IMR-90 (cell line): ENCODE measurements around the gene FBXL7. TPM values are rescaled to one million over a fixed set of nuclear protein-coding genes. Genes with fewer than 3 reads are reported as not detected.

Experiments
- ATAC-seq: fragments of 200-7000 bp; cut with Tn5 transposase; 2 replicates; pipeline ENCODE4 v1.9.1; 2020; ENCODE audit warnings: low read depth, mild to moderate bottlenecking, moderate library complexity
- BruUV-seq: library from RNA; stranded (reverse); fragments of 400-500 nt; replicated peaks from 2 replicates; lab custom pipeline; 2021; lab: Mats Ljungman, UMichigan
- CTCF ChIA-PET: fragments of 300-600 bp; formaldehyde crosslinking; extraction: SDS; loops from one replicate; lab custom pipeline; 2021; ENCODE audit warnings: antibody characterized with exemption; lab: Yijun Ruan, JAX
- POLR2A ChIA-PET: fragments of 300-600 bp; sonication (Branson Sonifier 250); formaldehyde crosslinking; loops from one replicate; lab custom pipeline; 2022; ENCODE audit warnings: antibody characterized with exemption; ENCODE audit not compliant: unreplicated experiment; lab: Charles Lee
- DNase-seq: peaks from one replicate; pipeline ENCODE4 v3.0.0; 2013
- H2AFZ ChIP-seq: replicated peaks from 2 replicates; pipeline ENCODE3; 2013; ENCODE audit warnings: low read length, mild to moderate bottlenecking; ENCODE audit not compliant: poor library complexity
- H2AK5ac ChIP-seq: 2 replicates; pipeline ENCODE4 v1.6.1; 2013; ENCODE audit warnings: low read depth, low read length, inconsistent platforms
- H2AK9ac ChIP-seq: replicated peaks from 2 replicates; pipeline ENCODE3; 2013; ENCODE audit warnings: mild to moderate bottlenecking, low read depth, low read length, moderate library complexity; ENCODE audit not compliant: poor library complexity
- H2BK120ac ChIP-seq: 2 replicates; pipeline ENCODE4 v1.6.1; 2013; ENCODE audit warnings: low read depth, low read length, inconsistent platforms
- H2BK15ac ChIP-seq: 3 replicates; pipeline ENCODE4 v1.6.1; 2013; ENCODE audit warnings: low read depth, low read length, inconsistent platforms
- H2BK20ac ChIP-seq: 2 replicates; pipeline ENCODE4 v1.6.1; 2013; ENCODE audit warnings: low read depth, mild to moderate bottlenecking, inconsistent platforms, low read length, moderate library complexity
- H2BK5ac ChIP-seq: 2 replicates; pipeline ENCODE4 v1.6.1; 2013; ENCODE audit warnings: mild to moderate bottlenecking, low read depth, low read length, inconsistent platforms; ENCODE audit not compliant: poor library complexity, severe bottlenecking
- H3K14ac ChIP-seq: replicated peaks from 2 replicates; pipeline ENCODE4 v1.6.1; 2013; ENCODE audit warnings: low read depth, low read length, inconsistent platforms
- H3K18ac ChIP-seq: 2 replicates; pipeline ENCODE4 v1.6.1; 2013; ENCODE audit warnings: low read depth, low read length, control low read depth
- H3K23ac ChIP-seq: 2 replicates; pipeline ENCODE4 v1.6.1; 2013; ENCODE audit warnings: low read depth, low read length, inconsistent platforms
- H3K27ac ChIP-seq: 2 replicates; pipeline ENCODE4 v1.5.1; 2013; ENCODE audit warnings: mild to moderate bottlenecking, control low read depth, low read length; ENCODE audit not compliant: insufficient read depth
- H3K27me3 ChIP-seq: 2 replicates; pipeline ENCODE4 v1.6.1; 2013; ENCODE audit warnings: low read length; ENCODE audit not compliant: control insufficient read depth, insufficient read depth
- H3K36me3 ChIP-seq: 2 replicates; pipeline ENCODE4 v1.6.1; 2013; ENCODE audit warnings: low read length, mixed read lengths; ENCODE audit not compliant: control insufficient read depth, insufficient read depth
- H3K4ac ChIP-seq: 2 replicates; pipeline ENCODE4 v1.6.1; 2013; ENCODE audit warnings: low read depth, low read length, inconsistent platforms
- H3K4me1 ChIP-seq: 2 replicates; pipeline ENCODE4 v1.6.1; 2013; ENCODE audit warnings: low read length, mixed read lengths; ENCODE audit not compliant: control insufficient read depth, insufficient read depth
- H3K4me2 ChIP-seq: 2 replicates; pipeline ENCODE4 v1.6.1; 2013; ENCODE audit warnings: low read depth, mild to moderate bottlenecking, control low read depth, low read length, moderate library complexity
- H3K4me3 ChIP-seq: 2 replicates; pipeline ENCODE4 v1.5.1; 2013; ENCODE audit warnings: low read depth, mild to moderate bottlenecking, control low read depth, low read length, moderate library complexity; ENCODE audit not compliant: insufficient read depth
- H3K56ac ChIP-seq: 2 replicates; pipeline ENCODE4 v1.6.1; 2013; ENCODE audit warnings: low read length, inconsistent platforms; ENCODE audit not compliant: insufficient read depth; ENCODE audit errors: extremely low read depth
- H3K79me1 ChIP-seq, 2 experiments: 2 replicates each; pipeline ENCODE4 v1.6.1; 2013; ENCODE audit warnings: low read length in 2 of 2, inconsistent platforms in 1 of 2, low read depth in 1 of 2
- H3K9ac ChIP-seq: 2 replicates; pipeline ENCODE4 v1.6.1; 2013; ENCODE audit warnings: low read depth, low read length, control low read depth
- H3K9me1 ChIP-seq: 2 replicates; pipeline ENCODE4 v1.6.1; 2013; ENCODE audit warnings: low read length, inconsistent platforms; ENCODE audit not compliant: insufficient read depth
- H3K9me3 ChIP-seq: 2 replicates; pipeline ENCODE4 v1.6.1; 2013; ENCODE audit warnings: low read length; ENCODE audit not compliant: control insufficient read depth, insufficient read depth
- H4K20me1 ChIP-seq: 2 replicates; pipeline ENCODE4 v1.6.1; 2013; ENCODE audit warnings: low read length, inconsistent platforms; ENCODE audit not compliant: insufficient read depth
- H4K5ac ChIP-seq: 2 replicates; pipeline ENCODE4 v1.6.1; 2013; ENCODE audit warnings: mild to moderate bottlenecking, low read depth, low read length, control low read depth
- H4K8ac ChIP-seq, 2 experiments: 2 replicates each; pipeline ENCODE4 v1.6.1; 2013; ENCODE audit warnings: low read depth in 2 of 2, low read length in 2 of 2, control low read depth in 1 of 2, inconsistent platforms in 1 of 2
- H4K91ac ChIP-seq: 2 replicates; pipeline ENCODE4 v1.6.1; 2013; ENCODE audit warnings: low read depth, low read length, inconsistent platforms; ENCODE audit not compliant: insufficient read depth
- CEBPB ChIP-seq: IDR thresholded peaks from 2 replicates; pipeline ENCODE4 v1.6.1; 2012; ENCODE audit warnings: low read depth, low read length, improper control_type of control experiment
- CHD1 ChIP-seq: IDR thresholded peaks from 2 replicates; pipeline ENCODE4 v1.6.1; 2012; ENCODE audit warnings: low read depth, low read length, improper control_type of control experiment
- FOS ChIP-seq: fragments of 150-350 bp; IDR thresholded peaks from 2 replicates; pipeline ENCODE4 v1.6.1; 2016; ENCODE audit warnings: low read depth, low read length
- MAFK ChIP-seq: IDR thresholded peaks from 2 replicates; pipeline ENCODE4 v1.6.1; 2012; ENCODE audit warnings: low read depth, low read length, improper control_type of control experiment
- MAZ ChIP-seq: IDR thresholded peaks from 2 replicates; pipeline ENCODE4 v1.6.1; 2012; ENCODE audit warnings: low read depth, mild to moderate bottlenecking, low read length, improper control_type of control experiment, moderate library complexity, borderline replicate concordance
- MXI1 ChIP-seq: IDR thresholded peaks from 2 replicates; pipeline ENCODE4 v1.6.1; 2012; ENCODE audit warnings: low read depth, mild to moderate bottlenecking, low read length, moderate library complexity, borderline replicate concordance
- POLR2A ChIP-seq: IDR thresholded peaks from 2 replicates; pipeline ENCODE4 v1.6.1; 2012; ENCODE audit warnings: mild to moderate bottlenecking, low read depth, low read length
- RAD21 ChIP-seq: IDR thresholded peaks from 2 replicates; pipeline ENCODE4 v1.6.1; 2012; ENCODE audit warnings: low read length, improper control_type of control experiment
- RCOR1 ChIP-seq: IDR thresholded peaks from 2 replicates; pipeline ENCODE4 v1.6.1; 2012; ENCODE audit warnings: mild to moderate bottlenecking, low read length, improper control_type of control experiment; ENCODE audit not compliant: insufficient replicate concordance
- RFX5 ChIP-seq: IDR thresholded peaks from 2 replicates; pipeline ENCODE4 v1.8.0; 2012; ENCODE audit warnings: low read depth, mild to moderate bottlenecking, low read length, moderate library complexity
- WGBS, 2 experiments: methylation state at CpG; one replicate each; pipeline versions ENCODE4 v1.1.5 to v1.1.7; 2013; ENCODE audit warnings: missing lambda C conversion rate in 2 of 2; ENCODE audit not compliant: insufficient read length in 1 of 2; ENCODE audit errors: extremely low coverage in 2 of 2; 5-methylcytosine and 5-hydroxymethylcytosine counted together
- dilution Hi-C: fragments of 300-500 bp; cut with HindIII; formaldehyde crosslinking; loops from one replicate; pipeline ENCODE4 v1.14.3; 2018; ENCODE audit warnings: low sequenced_read_pairs; ENCODE audit not compliant: unreplicated experiment
- in situ Hi-C: fragments of 300-500 bp; cut with MboI; formaldehyde crosslinking; loops from 3 replicates; pipeline ENCODE4 v1.14.3; 2019; ENCODE audit warnings: low sequenced_read_pairs, inconsistent platforms, mixed read lengths
- intact Hi-C: fragments of 100-400 bp; cut with micrococcal nuclease; formaldehyde crosslinking; loops from 2 replicates; pipeline ENCODE4 v1.10.0; 2022
- polyA plus RNA-seq, 3 experiments: library from polyadenylated mRNA; depleted of rRNA; stranded (reverse); fragments of >200 nt; gene quantifications; 2 replicates each; pipeline ENCODE4 v1.2.3, GENCODE V29; 2012; ENCODE audit warnings: low replicate concordance in 1 of 3
- total RNA-seq: library from RNA; depleted of rRNA; stranded (reverse); fragments of >200 nt; gene quantifications from 2 replicates; pipeline ENCODE4 v1.2.3, GENCODE V29; 2012
- TF ChIP-seq, protein P1 (sequence below): conservative IDR thresholded peaks from 2 replicates; pipeline ENCODE4 v1.5.1; 2012; ENCODE audit warnings: mild to moderate bottlenecking, low read depth, low read length, improper control_type of control experiment
- TF ChIP-seq, protein P2 (sequence below): fragments of 150-350 bp; IDR thresholded peaks from 2 replicates; pipeline ENCODE4 v1.6.1; 2017; ENCODE audit warnings: mild to moderate bottlenecking, antibody characterized with exemption, low read length, low read depth

FBXL7 gene
- total and polyA plus RNA-seq, 2 of the 4 experiments (the other 2 are of a cell fraction) = 4.1 to 10.2 TPM

- CTCF ChIA-PET = no interaction called here
- BruUV-seq = no TSS peak
- H3K36me3 ChIP-seq = no peaks in the 10 kb centered on the region
- no peak overlapping the region for H3K27ac ChIP-seq
- no peaks in the 10 kb centered on the region for H3K9me3 ChIP-seq
- H2BK15ac ChIP-seq = no peak overlapping the region
- ATAC-seq = no peak
- WGBS, 2 experiments = no CpG with 5 or more reads among the region's 2 CpGs
- intact Hi-C loops (no loop called here), dilution Hi-C loops (no loop called here), in situ Hi-C loops (no loop called here)
- TF ChIP-seq MAZ (no peak), CEBPB (no peak), POLR2A (no peak), RCOR1 (no peak), MXI1 (no peak), RFX5 (no peak), FOS (no peak), CHD1 (no peak), MAFK (no peak), RAD21 (no peak)
- TF ChIP-seq, protein P1, sequence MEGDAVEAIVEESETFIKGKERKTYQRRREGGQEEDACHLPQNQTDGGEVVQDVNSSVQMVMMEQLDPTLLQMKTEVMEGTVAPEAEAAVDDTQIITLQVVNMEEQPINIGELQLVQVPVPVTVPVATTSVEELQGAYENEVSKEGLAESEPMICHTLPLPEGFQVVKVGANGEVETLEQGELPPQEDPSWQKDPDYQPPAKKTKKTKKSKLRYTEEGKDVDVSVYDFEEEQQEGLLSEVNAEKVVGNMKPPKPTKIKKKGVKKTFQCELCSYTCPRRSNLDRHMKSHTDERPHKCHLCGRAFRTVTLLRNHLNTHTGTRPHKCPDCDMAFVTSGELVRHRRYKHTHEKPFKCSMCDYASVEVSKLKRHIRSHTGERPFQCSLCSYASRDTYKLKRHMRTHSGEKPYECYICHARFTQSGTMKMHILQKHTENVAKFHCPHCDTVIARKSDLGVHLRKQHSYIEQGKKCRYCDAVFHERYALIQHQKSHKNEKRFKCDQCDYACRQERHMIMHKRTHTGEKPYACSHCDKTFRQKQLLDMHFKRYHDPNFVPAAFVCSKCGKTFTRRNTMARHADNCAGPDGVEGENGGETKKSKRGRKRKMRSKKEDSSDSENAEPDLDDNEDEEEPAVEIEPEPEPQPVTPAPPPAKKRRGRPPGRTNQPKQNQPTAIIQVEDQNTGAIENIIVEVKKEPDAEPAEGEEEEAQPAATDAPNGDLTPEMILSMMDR = no peak
- TF ChIP-seq, protein P2, sequence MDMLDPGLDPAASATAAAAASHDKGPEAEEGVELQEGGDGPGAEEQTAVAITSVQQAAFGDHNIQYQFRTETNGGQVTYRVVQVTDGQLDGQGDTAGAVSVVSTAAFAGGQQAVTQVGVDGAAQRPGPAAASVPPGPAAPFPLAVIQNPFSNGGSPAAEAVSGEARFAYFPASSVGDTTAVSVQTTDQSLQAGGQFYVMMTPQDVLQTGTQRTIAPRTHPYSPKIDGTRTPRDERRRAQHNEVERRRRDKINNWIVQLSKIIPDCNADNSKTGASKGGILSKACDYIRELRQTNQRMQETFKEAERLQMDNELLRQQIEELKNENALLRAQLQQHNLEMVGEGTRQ = no peak
- H3K4me3 ChIP-seq = no peak overlapping the region
- H3K4me2 ChIP-seq = no peak overlapping the region
- no peaks in the 10 kb centered on the region; the same call in none of the 2 replicates for H3K4me1 ChIP-seq
- no peak overlapping the region for H3K4ac ChIP-seq
- peaks cover 6 to 16% of the 10 kb centered on the region in 2 experiments for H3K79me1 ChIP-seq
- H4K91ac ChIP-seq = no peak overlapping the region
- POLR2A ChIA-PET = no interaction called here
- peaks cover 3% of the 10 kb centered on the region; the same call in 1 of the 2 replicates for H3K9me1 ChIP-seq
- H4K8ac ChIP-seq = no peak overlapping the region
- H2BK120ac ChIP-seq = no peak overlapping the region
- no peak overlapping the region for H2AFZ ChIP-seq
- H3K18ac ChIP-seq = no peak overlapping the region
- no peak overlapping the region for H3K23ac ChIP-seq
- no peak overlapping the region for H2AK5ac ChIP-seq
- no peak overlapping the region for H2AK9ac ChIP-seq
- no peak overlapping the region for H2BK20ac ChIP-seq
- DNase-seq = no peak
- no peak overlapping the region for H3K14ac ChIP-seq
- no peak overlapping the region for H3K9ac ChIP-seq
- no peak overlapping the region for H3K56ac ChIP-seq
- no peak overlapping the region for H4K5ac ChIP-seq
- H3K27me3 ChIP-seq = no peaks in the 10 kb centered on the region
- H2BK5ac ChIP-seq = no peak overlapping the region
- no peaks in the 10 kb centered on the region; the same call in 1 of the 2 replicates for H4K20me1 ChIP-seq
Observed at GRCh38 chr5:15627647-15628046, 127.7 kb downstream of the FBXL7 start.
